ENCODE results near the gene NBPF10. TPM values are rescaled to one million over a fixed set of nuclear protein-coding genes. Genes with fewer than 3 reads are reported as not detected.

Gene NBPF10
- total RNA-seq, 1 experiment from 2014 or later, result 1.7 TPM

Other genes with a start within 250 kb of the NBPF10 start
- gene ITGA10, start 234.8 kb downstream of the NBPF10 start, total RNA-seq (2021; ENCODE audit: unreplicated experiment), result 0.86 TPM
- 20.9 TPM for gene PEX11B, start 226.1 kb downstream of the NBPF10 start, total RNA-seq (2021; ENCODE audit: unreplicated experiment)
- 195 TPM for gene RBM8A, start 217.3 kb downstream of the NBPF10 start, total RNA-seq (2021; ENCODE audit: unreplicated experiment)
- gene LIX1L, start 186.8 kb downstream of the NBPF10 start, total RNA-seq (2021; ENCODE audit: unreplicated experiment), result 12.4 TPM
- 1.1 TPM for gene ANKRD34A, start 180.2 kb downstream of the NBPF10 start, total RNA-seq (2021; ENCODE audit: unreplicated experiment)
- gene POLR3GL, start 180.1 kb downstream of the NBPF10 start, total RNA-seq (2021; ENCODE audit: unreplicated experiment), result 17.9 TPM
- gene TXNIP, start 148.2 kb downstream of the NBPF10 start, total RNA-seq (2021; ENCODE audit: unreplicated experiment), result 2.5 TPM
- not detected for gene HJV, start 123.1 kb downstream of the NBPF10 start, total RNA-seq (2021; ENCODE audit: unreplicated experiment)
- 26.3 TPM for gene NOTCH2NLA, start 84.2 kb upstream of the NBPF10 start, total RNA-seq (2021; ENCODE audit: unreplicated experiment)